Esophagus (tissue), 2 donors: ENCODE results near the gene STARD8. TPM values are rescaled to one million over a fixed set of nuclear protein-coding genes. Genes with fewer than 3 reads are reported as not detected.

ENCODE experiments used
- H3K27ac ChIP-seq, 2 donors: one replicate each; pipeline ENCODE4 v1.5.1; 2013; ENCODE audit warnings: low read depth in 2 of 2, mild to moderate bottlenecking in 2 of 2, inconsistent platforms in 1 of 2, low read length in 1 of 2, moderate library complexity in 1 of 2
- H3K27me3 ChIP-seq, 2 donors: one replicate each; pipeline ENCODE4 v1.6.1; 2013; ENCODE audit warnings: low read length in 2 of 2, control low read depth in 1 of 2, mild to moderate bottlenecking in 1 of 2; ENCODE audit not compliant: insufficient read depth in 2 of 2, control insufficient read depth in 1 of 2
- H3K36me3 ChIP-seq, 2 donors: one replicate each; pipeline ENCODE4 v1.6.1; 2013; ENCODE audit warnings: low read length in 1 of 2; ENCODE audit not compliant: control insufficient read depth in 2 of 2, insufficient read depth in 2 of 2
- H3K4me1 ChIP-seq, 2 donors: one replicate each; pipeline ENCODE4 v1.6.1; 2013; ENCODE audit warnings: low read length in 1 of 2; ENCODE audit not compliant: control insufficient read depth in 2 of 2, insufficient read depth in 2 of 2
- H3K4me3 ChIP-seq, 2 donors: one replicate each; pipeline ENCODE4 v1.5.1; 2013; ENCODE audit warnings: low read length in 2 of 2, mild to moderate bottlenecking in 2 of 2, low read depth in 1 of 2, moderate library complexity in 1 of 2
- H3K9me3 ChIP-seq, 2 donors: one replicate each; pipeline ENCODE4 v1.6.1; 2013; ENCODE audit warnings: mild to moderate bottlenecking in 2 of 2, low read depth in 1 of 2, low read length in 1 of 2, moderate library complexity in 1 of 2; ENCODE audit not compliant: control insufficient read depth in 2 of 2, insufficient read depth in 1 of 2
- WGBS, 2 donors: extraction: QIAGEN DNeasy Blood & Tissue Kit; methylation state at CpG; one replicate each; pipeline ENCODE4 v1.1.7; 2013; 5-methylcytosine and 5-hydroxymethylcytosine counted together
- polyA plus RNA-seq, 2 donors: library from polyadenylated mRNA; stranded (reverse); fragments of 200-250 nt; gene quantifications; one replicate each; pipeline ENCODE4 v1.2.3, GENCODE V29; 2013
- donor health status: healthy with polysubstance abuse.
- donor health status: Bipolar disorder and iron deficiency.

STARD8 gene
- polyA plus RNA-seq, 2 donors, result 0.75 to 0.86 TPM

DNA sequence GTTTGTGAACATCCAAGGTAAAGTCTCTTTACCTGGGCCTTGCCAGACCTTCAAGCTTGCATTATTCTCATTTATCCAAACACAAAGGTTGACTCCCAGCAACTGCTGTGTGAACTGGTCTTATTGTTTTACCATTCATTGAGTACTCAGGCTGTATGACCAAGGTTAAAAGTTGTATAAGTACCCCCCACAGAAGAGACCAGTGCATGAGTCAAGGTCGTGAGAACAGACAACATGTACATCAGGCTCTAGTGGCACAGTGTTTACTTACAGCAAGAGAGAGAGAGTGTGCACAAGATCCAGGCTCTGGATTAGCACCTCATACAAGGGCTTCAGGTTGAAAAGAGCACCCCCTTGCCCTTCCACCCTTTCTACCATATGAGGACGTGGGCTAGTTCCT is 103.9 kb downstream of the STARD8 start:
- H3K36me3 ChIP-seq, result no peaks in the 10 kb centered on the region

DNA sequence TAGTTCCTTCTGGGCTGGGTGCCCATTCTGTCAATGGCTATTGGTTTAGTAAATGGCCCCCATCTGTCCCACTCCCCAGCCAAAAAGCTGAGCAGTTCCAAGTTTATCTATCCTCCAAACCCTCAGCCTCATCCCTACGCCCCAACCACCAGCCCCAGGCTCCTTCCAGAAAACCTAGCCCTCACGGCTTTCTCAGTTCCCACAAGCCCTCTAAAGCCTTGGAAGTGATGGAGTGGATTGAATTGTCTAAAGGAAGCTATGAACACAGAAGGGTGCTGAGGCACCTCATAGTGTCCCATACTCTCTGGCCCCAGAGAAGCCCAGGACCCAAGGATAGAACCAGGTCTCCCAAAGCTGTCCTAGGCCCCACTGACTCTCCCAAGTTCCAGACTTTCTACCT is 105.8 kb downstream of the STARD8 start:
- H3K36me3 ChIP-seq, result no peaks in the 10 kb centered on the region
- no peak overlapping the region for H3K27ac ChIP-seq
- no peaks in the 10 kb centered on the region for H3K4me1 ChIP-seq
- no peak overlapping the region for H3K4me3 ChIP-seq
- H3K27me3 ChIP-seq, result no peaks in the 10 kb centered on the region
- no peaks in the 10 kb centered on the region for H3K9me3 ChIP-seq
- 85 to 94% methylated on average over 2 of the region's 2 CpGs for WGBS, 2 donors

More for the DNA sequence above, 103.9 kb downstream of the STARD8 start:
- no peak overlapping the region for H3K27ac ChIP-seq
- H3K27me3 ChIP-seq, result no peaks in the 10 kb centered on the region
- 44 to 87% methylated on average over 2 of the region's 2 CpGs for WGBS, 2 donors
- H3K9me3 ChIP-seq, result no peaks in the 10 kb centered on the region
- no peak overlapping the region for H3K4me3 ChIP-seq
- H3K4me1 ChIP-seq, result no peaks in the 10 kb centered on the region

DNA sequence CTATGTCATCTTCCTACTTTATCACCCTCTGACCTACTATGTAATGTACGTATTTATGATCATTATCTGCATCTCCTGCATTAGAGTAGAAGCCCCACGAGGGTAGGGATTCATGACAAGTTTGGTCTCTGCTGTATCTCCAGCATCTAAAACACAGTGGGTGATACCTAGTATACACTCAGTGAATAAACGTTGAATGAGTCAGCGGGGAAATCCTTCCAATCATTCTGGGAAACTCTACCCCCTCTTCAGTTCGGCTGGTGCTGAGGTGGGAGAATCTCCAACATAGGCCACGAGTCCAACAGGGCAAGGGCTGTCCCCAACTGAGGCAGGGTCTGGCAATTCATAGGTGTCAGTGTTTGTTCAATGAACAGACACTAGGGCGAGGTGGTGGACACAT is 106.9 kb downstream of the STARD8 start:
- WGBS, 2 donors, result 67 to 84% methylated on average over 7 of the region's 7 CpGs

DNA sequence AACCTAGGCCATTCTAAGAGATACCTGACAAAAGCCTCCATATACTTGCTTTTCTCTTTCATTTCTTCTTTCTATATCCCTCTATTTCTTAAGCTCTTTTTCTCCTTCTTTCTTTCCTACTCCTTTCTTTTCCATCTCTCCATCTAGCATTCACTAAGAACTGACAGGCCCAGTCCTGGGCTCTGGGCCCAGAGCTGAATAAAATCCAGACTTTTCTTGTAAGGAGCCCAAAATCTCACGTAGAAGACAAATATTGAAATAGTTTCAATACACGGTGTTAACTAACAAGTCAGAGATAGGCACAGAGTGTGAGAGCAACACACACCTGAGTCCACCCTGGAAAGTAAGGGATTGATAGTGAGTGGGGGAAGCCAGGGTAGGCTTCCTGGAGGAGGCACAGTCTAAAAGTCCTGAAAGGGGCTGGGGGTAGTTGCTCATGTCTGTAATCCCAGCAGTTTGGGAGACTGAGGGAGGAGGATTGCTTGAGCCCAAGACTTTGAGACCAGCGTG is 108.2 kb downstream of the STARD8 start:
- H3K4me3 ChIP-seq, result no peak overlapping the region
- 55 to 75% methylated on average over 3 of the region's 3 CpGs for whole genome bisulfite sequencing, 2 donors
- H3K36me3 ChIP-seq, result no peaks in the 10 kb centered on the region
- H3K9me3 ChIP-seq, result no peaks in the 10 kb centered on the region
- no peaks in the 10 kb centered on the region for H3K27me3 ChIP-seq
- H3K4me1 ChIP-seq, result no peaks in the 10 kb centered on the region
- H3K27ac ChIP-seq, result no peak overlapping the region

More for the DNA sequence above, 106.9 kb downstream of the STARD8 start:
- Histone ChIP-seq H3K36me3 (no peaks in the 10 kb centered on the region), H3K27ac (no peak overlapping the region), H3K4me3 (no peak overlapping the region), H3K4me1 (no peaks in the 10 kb centered on the region), H3K9me3 (no peaks in the 10 kb centered on the region), H3K27me3 (no peaks in the 10 kb centered on the region)

DNA sequence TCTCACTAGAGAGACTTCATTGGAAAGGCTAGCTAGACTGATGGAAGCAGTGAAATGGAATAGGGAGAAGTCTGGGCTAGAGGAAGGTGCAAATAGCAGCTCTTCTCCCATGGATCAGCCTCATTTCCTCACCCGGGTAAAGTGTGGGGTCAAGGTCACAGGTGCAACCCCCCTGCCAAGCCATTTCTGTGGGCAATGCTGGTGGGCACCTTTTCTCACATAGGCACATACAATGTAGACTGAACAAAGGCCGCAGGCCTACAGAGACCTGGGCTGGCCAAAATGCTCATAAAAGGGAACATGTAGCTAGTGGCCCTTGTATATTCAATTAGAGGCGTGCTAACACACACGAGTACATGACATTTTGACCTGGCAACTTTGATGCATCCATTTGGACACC is 109.9 kb downstream of the STARD8 start:
- H3K36me3 ChIP-seq, result no peaks in the 10 kb centered on the region
- no peaks in the 10 kb centered on the region for H3K4me1 ChIP-seq
- H3K4me3 ChIP-seq, result no peak overlapping the region
- no peaks in the 10 kb centered on the region for H3K27me3 ChIP-seq
- H3K9me3 ChIP-seq, result no peaks in the 10 kb centered on the region
- H3K27ac ChIP-seq, result no peak overlapping the region
- WGBS, 2 donors, result 75 to 77% methylated on average over 4 of the region's 4 CpGs

DNA sequence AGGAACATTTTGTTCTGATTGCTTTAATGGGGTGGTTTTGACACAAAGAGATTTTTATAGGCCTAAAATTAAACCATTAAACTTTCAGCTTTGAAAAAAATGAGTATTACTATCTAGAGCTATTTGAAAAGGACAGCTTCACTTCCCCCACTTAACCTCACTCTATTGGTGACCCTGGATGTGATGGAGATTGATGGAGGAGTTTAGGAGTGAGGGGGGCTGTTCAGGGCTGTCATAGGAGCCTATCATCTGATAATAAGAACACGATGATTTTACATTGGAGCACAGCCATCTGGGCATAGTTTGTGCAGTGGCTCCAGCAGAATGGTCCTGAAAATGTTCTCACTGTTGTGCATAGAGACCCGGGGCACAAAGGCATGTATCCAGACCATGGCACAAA is 110.3 kb downstream of the STARD8 start:
- Histone ChIP-seq H3K27ac (no peak overlapping the region), H3K9me3 (no peaks in the 10 kb centered on the region), H3K27me3 (no peaks in the 10 kb centered on the region), H3K4me3 (no peak overlapping the region), H3K36me3 (no peaks in the 10 kb centered on the region), H3K4me1 (no peaks in the 10 kb centered on the region)
- WGBS, 2 donors, result 54 to 55% methylated on average over 2 of the region's 2 CpGs

DNA sequence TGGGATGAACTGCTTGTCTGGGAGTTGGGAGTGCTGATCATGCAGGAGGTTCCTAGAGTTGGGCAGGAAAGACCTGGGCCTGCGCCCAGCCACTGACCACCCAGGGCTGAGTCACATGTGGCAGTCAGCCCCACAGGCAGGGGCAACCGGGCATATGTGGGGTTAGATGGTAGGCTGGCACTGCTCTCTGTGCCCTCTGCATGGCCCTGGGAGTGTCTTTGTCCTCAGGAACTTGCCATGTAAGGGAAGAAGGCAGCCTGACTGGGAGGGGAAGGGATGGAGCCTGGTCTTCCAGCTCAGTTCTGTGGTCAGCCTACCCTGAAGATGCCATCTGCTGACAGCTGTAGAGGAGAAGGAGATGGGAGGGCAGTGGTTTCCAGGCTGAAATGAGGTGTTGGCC is 111.2 kb downstream of the STARD8 start:
- Histone ChIP-seq H3K36me3 (no peaks in the 10 kb centered on the region), H3K9me3 (no peaks in the 10 kb centered on the region), H3K27me3 (no peaks in the 10 kb centered on the region), H3K4me3 (no peak overlapping the region), H3K27ac (no peak overlapping the region), H3K4me1 (no peaks in the 10 kb centered on the region)
- WGBS, 2 donors, result 91 to 92% methylated on average over 2 of the region's 2 CpGs

DNA sequence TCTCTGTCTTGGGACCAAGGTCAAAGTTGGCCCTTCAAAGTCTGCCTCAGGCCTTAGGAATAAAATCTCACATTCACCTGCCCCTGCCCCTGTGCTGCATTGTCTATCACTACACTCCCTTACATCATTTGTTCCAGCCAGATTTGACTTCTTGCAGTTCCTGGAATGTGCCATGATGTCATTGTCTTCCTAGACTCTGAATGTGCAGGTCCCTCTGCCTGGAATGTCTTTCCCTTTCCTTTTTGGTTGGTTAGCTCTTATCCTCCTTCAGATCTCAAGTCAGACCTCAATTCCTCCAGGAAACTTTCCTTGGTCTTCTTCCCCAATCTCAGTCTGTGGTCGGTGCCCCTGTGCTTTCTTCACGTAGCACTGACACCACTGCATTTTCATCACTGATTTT is 113.6 kb downstream of the STARD8 start:
- Histone ChIP-seq H3K27me3 (no peaks in the 10 kb centered on the region), H3K9me3 (no peaks in the 10 kb centered on the region), H3K4me3 (no peak overlapping the region), H3K36me3 (no peaks in the 10 kb centered on the region), H3K4me1 (no peaks in the 10 kb centered on the region), H3K27ac (no peak overlapping the region)
- WGBS, 2 donors, result 70 to 91% methylated on average over 2 of the region's 2 CpGs

DNA sequence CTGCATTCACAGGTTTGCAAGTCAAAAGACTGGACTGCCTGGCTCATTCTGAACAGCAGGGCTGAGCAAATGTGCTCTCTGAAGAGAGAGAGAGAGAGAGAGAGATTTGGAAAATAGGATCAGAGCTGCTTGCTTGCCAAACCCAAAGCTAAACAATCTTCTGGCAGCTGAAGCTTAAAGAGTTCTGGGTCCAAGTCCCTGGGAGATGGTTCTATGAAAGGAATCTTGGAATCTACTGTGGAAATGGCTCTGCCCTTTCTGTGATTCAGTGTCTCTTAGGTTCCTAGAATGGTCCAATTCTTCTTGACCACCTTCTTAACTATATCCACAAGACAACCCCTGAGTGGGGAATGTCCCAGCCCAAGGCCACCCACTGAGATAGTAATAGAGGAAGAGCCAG is 115.3 kb downstream of the STARD8 start:
- H3K4me1 ChIP-seq, result no peaks in the 10 kb centered on the region

DNA sequence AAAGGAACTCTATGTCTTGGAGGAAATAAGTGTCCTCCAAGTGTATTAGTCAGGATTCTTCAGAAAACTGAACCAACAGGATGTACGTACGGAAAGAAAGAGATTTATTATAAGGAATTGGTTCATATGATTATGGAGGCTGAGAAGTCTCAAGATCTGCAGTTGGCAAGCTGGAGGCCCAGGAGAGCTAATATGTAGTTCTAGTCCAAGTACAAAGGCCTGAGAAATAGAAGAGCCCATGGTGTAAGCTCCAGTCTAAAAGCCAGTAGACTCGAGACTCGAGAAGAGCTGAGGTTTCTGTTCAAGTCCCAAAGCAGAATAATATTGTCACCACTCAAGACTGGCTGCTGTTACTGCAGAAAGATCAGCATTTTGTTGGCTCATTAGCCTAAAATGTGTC is 116.0 kb downstream of the STARD8 start:
- Histone ChIP-seq H3K4me3 (no peak overlapping the region), H3K9me3 (no peaks in the 10 kb centered on the region), H3K4me1 (no peaks in the 10 kb centered on the region), H3K27me3 (no peaks in the 10 kb centered on the region), H3K36me3 (no peaks in the 10 kb centered on the region), H3K27ac (no peak overlapping the region)
- WGBS, 2 donors, result 76 to 82% methylated on average over 4 of the region's 4 CpGs

More for the DNA sequence above, 115.3 kb downstream of the STARD8 start:
- Histone ChIP-seq H3K27ac (no peak overlapping the region), H3K9me3 (no peaks in the 10 kb centered on the region), H3K36me3 (no peaks in the 10 kb centered on the region), H3K27me3 (no peaks in the 10 kb centered on the region), H3K4me3 (no peak overlapping the region)
